GM23338 (cell line): ENCODE measurements around the gene ICA1L.

ENCODE experiments used
- CREB1 ChIP-seq: fragments of 250-450 bp; sonication (Bioruptor Pico); IDR thresholded peaks from 2 replicates; pipeline ENCODE4 v1.5.0; 2020; ENCODE audit warnings: low read depth, mild to moderate bottlenecking, moderate library complexity
- CTCF ChIP-seq, 2 experiments: fragments of 200-600 bp in 1 of 2; sonication (generic) in 1 of 2; conservative IDR thresholded peaks; 2 replicates each; pipeline versions ENCODE4 v1.5.1 to v1.6.1; 2016 to 2017; ENCODE audit warnings: antibody characterized with exemption in 2 of 2, low read depth in 2 of 2, mild to moderate bottlenecking in 2 of 2, moderate library complexity in 1 of 2
- POLR2AphosphoS5 ChIP-seq: IDR thresholded peaks from 2 replicates; pipeline ENCODE4 v1.6.1; 2016; ENCODE audit warnings: antibody characterized with exemption, low read depth
- ZNF114 ChIP-seq: fragments of 250-450 bp; sonication (Bioruptor Pico); IDR thresholded peaks from 2 replicates; pipeline ENCODE4 v1.5.0; 2020; ENCODE audit warnings: mild to moderate bottlenecking, moderate library complexity

- TF ChIP-seq CTCF (conservative IDR thresholded peaks at IDR 0.05; ENCODE audit: low read depth in 2 of 2) (no peak), ZNF114 (no peak), CREB1 (CRISPR knock-in tag) (no peak), POLR2AphosphoS5 (no peak)
Observed at GRCh38 chr2:202780514-202781021, 91.0 kb downstream of the ICA1L start.
